GM18519 (cell line): ENCODE data around the gene SIGLEC9.

ENCODE experiments used
- ATAC-seq: cut with Tn5 transposase; IDR thresholded peaks from one replicate; pipeline ENCODE4 v1.9.1; 2021; ENCODE audit warnings: mild to moderate bottlenecking, moderate library complexity; ENCODE audit not compliant: unreplicated experiment, low FRiP score

The SIGLEC9 gene

DNA sequence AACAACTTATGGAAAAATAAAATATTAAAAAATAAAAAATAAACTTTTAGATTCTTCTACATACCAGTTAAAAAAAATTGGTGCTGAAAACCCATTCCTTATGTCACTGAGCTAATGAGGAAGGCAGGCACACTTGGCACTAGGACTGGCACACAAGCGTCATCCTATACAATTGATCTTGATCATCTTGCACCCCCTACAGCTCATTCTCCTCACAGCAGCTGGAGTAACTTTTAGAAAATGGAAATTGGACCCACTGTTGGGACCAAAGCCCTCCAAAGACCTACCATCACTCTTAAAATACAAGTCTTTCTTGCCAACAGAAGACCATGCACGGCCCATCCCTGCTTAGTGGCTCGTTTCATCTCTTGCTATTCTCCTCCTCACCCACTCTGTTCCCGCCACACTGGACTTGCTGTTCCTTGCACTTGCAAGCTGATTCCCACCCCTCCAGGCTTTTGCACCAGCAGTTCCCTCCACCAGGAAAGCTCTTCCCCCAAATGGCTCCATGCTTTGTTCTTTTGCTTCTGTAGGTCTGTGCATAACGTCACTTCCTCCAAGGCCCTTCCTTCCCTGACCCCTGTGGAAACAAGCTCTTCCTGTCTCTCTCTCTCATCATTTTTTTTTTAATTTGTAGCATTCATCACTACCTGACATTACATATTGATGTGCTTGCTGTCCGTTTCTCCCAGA, 28.1 kb upstream of the SIGLEC9 start:
- no peak for ATAC-seq

- ATAC-seq, result no peak
Observed at GRCh38 chr19:51097166-51097738, 27.5 kb upstream of the SIGLEC9 start.

GRCh38 chr19:51097796-51098195, 26.9 kb upstream of the SIGLEC9 start:
- no peak for ATAC-seq

DNA sequence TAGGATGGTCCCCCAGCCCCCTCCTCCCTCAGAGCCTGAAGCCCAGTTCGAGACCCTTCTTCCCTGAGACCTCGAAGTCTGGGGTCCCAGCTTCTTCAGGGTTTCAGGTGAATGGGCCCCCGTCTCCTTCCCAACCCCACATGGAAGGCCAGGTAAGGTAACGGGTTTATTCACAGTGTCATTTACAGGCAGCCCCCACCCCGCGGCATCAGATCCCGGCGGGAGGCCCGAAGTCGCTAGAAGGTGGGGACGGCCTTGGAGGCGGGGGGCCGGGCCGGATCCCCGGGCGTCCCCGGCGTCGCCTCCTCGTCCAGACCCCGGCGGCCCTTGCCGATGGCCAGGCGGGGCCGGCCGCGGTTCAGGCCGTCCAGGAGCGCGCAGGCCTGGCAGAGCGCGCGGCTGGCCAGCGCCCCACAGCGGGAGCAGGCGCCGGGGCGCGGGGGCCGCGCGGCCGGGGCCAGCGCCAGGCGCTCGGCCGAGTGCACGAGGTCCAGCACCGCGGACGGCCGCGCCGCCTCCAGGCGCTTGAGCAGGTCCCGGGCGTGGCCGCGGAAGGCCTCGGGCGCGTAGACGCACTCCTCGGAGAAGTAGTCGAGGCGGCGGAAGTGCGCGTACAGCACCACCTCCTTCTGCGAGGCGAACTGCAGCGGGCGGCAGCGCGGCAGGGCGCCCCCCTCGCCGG, 26.2 kb upstream of the SIGLEC9 start:
- ATAC-seq, result no peak

- ATAC-seq, result no peak
Observed at GRCh38 chr19:51099047-51099382, 25.7 kb upstream of the SIGLEC9 start.

DNA sequence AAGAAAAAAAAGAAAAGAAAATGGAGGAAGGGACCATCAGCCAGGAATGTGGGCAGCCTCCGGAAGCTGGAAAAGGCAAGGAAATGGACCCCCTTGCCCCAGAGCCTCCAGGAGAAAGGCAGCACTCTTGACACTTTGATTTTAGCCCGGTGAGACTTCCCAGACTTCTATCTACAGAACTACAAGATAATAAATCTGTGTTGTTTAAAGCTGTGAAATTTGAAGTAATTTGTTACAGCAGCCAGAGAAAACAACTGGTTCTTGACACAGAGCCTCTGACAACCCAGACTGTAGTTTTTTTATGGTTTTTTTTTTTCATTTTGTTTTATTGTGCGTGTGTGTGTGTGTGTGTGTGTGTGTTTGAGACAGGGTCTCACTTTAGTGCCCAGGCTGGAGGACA, 24.1 kb upstream of the SIGLEC9 start:
- ATAC-seq, result no peak

GRCh38 chr19:51101171-51101865, 23.4 kb upstream of the SIGLEC9 start:
- no peak for ATAC-seq

- no peak for ATAC-seq
Observed at GRCh38 chr19:51102991-51103390, 21.7 kb upstream of the SIGLEC9 start.

DNA sequence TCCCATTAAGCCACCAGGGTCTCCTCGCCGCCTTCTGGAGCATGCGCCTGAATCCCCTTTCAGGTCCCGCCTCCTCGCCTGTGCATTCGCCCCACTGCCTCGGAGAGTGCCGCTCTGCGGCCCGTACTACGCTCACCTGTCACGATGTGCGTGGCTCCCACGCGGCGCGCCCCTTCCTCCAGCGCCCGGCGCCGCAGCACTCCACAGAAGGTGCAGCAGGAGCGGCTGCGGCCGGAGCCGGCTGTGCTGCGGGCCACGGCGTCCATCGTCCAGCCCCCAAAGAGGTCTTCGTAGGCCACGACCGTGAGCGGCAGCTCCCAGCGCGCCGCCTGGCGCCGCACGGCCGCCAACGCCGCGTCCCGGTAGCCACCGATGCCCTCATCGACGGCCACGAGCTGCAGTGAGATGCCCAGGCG, 20.8 kb upstream of the SIGLEC9 start:
- ATAC-seq, result no peak

- no peak for ATAC-seq
Observed at GRCh38 chr19:51107406-51108065, 17.2 kb upstream of the SIGLEC9 start.

- ATAC-seq, result peak; percentile 85
Observed at GRCh38 chr19:51108066-51108804, 16.5 kb upstream of the SIGLEC9 start, which contains the start of gene CTU1. Gene CTU1 (minus strand): TSS chr19:51108409. CDS start chr19:51104569, 3,840 bp downstream.

GRCh38 chr19:51108805-51109146, 15.9 kb upstream of the SIGLEC9 start:
- no peak for ATAC-seq

GRCh38 chr19:51110666-51110971, 14.1 kb upstream of the SIGLEC9 start:
- no peak for ATAC-seq

GRCh38 chr19:51111606-51112005, 13.1 kb upstream of the SIGLEC9 start:
- no peak for ATAC-seq

DNA sequence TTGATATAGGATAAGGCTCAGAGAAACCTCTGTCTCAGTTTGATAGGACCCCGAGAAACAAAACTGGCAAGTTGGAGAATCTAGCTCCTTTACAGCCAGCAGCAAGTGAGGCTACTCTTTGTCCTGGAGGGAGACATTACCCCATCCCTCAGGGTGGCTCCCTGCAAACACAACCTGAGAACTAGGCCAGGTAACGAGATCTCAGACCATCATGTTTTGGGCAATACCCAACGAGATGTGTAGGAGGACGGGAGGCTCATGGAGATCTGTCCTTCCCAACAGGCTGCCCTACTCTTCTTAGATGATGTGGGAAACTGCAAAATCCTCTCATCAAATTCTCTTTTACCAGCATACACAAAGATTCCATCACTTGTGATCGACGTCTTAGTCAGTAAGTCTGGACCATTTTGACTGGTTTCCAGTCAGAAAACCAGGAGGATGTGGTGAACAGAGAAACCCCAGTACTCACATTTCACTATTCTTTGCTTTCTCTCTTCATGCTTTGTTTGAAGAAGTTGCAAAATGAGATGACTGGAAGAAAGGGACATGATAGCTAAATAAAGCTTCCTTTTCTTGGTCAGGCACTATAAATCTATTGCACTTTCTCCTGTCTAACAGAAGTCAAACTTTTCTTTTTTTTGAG, 10.5 kb upstream of the SIGLEC9 start:
- ATAC-seq, result no peak

DNA sequence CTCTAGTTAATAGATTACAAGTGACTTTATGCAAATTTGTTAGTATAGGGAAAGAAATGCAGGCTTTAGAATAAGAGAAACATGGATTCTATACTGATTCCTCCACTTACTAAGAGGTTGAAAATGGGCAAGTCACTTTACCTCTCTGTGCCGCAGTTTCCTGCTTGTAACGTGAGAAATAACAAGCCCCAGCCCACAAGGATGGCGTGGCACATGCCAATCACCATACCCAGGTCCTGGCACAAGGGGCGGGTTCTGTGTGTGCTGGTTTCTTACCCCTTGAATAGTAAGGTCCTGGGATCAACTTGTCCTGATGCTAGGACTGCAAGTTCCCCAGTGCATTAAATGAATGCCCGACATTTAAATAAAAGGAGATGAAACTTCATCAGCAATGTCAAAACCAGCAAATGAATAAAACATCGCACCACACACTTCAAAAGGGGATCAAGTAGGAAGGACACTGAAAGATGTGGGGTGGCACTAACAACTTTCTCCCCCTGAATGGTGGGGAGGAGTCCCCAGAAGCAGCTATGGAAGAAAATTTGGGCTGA, 7.9 kb upstream of the SIGLEC9 start:
- ATAC-seq, result no peak

- no peak for ATAC-seq
Observed at GRCh38 chr19:51119101-51119500, 5.6 kb upstream of the SIGLEC9 start.

GRCh38 chr19:51119611-51120010, 5.1 kb upstream of the SIGLEC9 start:
- ATAC-seq, result no peak

GRCh38 chr19:51120160-51120559, 4.5 kb upstream of the SIGLEC9 start:
- ATAC-seq, result no peak

DNA sequence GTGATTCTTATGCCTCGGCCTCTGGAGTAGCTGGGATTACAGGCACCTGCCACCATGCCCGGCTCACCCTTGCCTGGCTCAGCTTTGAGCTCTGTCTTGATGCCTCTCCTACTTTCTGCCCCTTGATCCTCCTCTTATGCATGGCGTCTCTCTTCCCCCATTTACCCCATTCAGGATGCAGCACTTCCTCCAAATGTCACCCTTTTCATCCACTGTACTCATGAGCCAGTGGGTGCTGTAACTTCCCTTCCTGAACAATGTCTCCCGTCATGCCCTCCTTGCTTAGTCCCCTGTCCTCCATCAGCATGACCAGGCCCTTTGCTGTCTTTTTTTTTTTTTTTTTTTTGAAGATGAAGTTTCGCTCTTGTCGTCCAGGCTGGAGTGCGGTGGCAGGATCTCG, 3.4 kb upstream of the SIGLEC9 start:
- no peak for ATAC-seq
